HG02943 (cell line): ENCODE data around the gene EOLA1.
"Not testable (repeated sequence)": the region's sequence is repeated elsewhere in the genome, so short reads cannot be mapped to it uniquely, and the experiment has no call there.

Experiments
- ATAC-seq: cut with Tn5 transposase; IDR thresholded peaks from one replicate; pipeline ENCODE4 v1.9.1; 2021; ENCODE audit warnings: mild to moderate bottlenecking, low read depth, moderate library complexity; ENCODE audit not compliant: unreplicated experiment

The EOLA1 gene

DNA sequence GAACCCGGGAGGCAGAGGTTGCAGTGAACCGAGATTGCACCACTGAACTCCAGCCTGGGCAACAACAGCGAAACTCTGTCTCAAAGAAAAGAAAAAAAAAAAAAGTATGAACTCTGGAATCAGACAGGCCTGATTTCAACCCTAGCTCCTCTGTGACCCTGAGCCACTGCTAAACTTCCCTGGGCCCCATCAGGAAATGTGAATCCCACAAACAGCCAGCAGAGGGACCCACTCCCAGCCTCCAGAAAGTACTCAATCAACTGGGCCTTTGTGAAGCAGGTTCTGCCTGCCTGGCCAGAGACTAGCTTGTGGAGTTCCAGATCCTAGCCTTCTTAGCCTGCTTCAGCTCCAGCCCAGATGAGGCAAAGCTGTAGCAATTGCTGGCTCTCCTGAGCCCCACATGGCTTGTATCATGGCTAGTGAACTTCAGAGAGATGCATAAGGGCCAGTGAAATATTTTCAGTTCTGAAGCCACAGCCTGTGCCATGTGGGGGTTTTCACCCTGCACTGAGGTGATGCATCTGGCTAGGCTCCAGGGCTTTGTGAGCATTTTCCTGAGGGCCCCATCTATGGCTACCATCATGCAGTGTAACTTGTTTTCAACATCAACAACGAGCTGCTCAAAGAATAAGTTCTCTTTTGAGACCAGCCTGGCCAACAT lies 28.5 kb upstream of the EOLA1 start:
- peak; percentile 79 for ATAC-seq

DNA sequence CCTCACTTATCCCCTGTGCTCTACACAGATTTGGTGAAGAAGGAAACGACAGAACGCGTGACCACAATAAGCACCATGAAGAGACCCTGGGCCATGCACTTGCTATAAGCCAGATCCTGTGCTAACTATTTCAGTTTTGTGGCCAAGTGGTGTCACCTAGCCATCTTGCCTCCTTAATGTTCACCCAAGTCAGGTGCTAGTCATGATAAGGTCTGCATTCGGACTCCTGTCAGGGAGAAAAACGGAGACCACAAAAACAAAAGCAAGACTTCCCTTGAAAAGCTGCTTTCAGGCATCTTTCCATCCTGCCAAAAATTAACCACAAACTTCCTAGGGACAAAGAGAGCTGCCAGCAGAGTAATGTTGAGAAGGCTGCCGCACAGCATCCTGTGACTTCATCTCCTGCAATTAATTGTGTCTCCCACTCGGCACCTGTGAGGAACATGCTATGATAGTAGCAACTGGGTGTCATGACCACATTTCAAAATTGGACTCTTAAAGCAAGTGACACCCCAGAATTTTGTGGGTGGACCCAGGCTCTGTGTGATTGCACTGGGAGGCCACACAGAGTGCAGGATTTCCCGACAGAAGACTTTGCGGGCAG lies 26.9 kb upstream of the EOLA1 start:
- ATAC-seq, result no peak

DNA sequence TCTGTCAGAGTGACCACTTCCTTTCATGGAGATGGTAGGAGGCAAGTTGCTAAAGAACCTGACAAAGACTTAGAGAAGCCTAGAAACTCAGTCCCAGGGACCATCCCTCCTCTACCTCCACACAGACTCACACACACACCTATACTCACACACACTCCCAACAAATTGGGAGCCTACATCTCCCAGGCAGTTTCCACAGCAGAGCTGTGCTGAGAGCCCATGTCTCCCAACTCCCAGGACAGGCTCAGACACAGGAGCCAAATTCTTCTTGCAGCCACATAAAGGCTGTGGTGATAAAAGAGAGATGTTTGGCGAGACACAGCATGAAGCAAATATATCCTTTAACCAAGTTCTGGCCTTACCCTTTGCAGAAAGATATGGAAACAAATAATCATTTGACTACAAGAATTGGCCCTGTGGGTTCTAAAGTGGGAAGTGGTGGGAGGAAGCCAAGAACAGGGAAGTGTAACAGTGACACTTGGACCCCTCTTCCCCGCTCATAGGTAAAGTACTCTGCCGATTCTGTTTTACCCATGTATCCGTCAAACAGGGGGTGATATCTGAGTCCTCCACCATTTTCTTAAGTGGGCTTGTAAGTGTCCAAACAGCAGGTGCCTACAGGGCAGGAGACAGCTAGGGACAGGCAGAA lies 24.7 kb upstream of the EOLA1 start:
- no peak for ATAC-seq

DNA sequence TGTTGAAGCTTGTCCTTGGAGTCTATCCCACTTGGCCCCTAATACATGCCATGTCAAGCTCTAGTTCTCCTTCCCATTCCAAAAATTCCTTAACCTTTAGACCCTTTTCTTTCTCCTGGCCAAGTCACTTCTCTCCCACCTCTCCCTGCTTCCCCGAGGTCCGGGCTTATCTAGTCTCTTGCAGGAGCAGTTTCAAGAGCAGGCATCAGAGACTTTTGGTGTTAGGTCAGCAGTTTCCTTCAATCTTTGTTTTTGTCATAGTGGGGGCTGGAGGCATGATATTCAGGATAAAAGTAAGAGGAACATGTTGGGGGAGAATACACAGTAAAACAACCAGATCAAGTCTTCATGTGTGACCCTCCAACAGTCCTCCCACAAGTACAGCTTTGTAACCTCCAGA lies 24.2 kb upstream of the EOLA1 start:
- no peak for ATAC-seq

DNA sequence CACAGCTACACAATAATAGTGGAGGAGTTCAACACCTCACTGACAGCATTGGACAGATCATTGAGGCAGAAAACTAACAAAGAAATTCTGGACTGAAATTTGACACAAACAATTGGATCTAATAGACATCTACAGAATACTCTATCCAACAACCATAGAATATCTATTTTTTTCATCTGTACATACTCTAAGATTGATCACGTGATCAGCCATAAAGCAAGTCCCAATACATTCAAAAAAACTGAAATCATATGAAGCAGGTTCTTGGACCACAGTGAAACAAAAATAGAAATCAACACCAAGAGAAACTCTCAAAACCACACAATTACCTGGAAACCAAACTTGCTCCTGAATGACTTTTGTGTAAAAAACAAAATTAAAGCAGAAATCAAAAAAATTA lies 23.5 kb upstream of the EOLA1 start:
- ATAC-seq, result no peak

DNA sequence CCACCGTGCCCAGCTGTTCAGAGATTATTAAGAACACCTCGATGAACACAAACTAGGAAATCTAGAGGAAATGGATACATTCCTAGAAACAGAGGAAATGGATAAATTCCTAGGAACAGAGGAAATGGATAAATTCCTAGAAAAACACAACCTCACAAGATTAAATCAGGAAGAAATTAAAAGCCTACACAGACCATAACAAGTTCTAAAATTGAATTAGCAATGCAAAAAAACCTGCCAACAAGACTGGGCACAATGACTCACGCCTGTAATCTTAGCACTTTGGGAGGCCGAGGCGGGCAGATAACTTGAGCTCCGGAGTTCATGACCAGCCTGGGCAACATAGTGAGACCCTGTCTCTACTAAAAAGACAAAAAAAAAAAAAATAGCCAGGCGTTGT lies 22.6 kb upstream of the EOLA1 start:
- no peak for ATAC-seq

DNA sequence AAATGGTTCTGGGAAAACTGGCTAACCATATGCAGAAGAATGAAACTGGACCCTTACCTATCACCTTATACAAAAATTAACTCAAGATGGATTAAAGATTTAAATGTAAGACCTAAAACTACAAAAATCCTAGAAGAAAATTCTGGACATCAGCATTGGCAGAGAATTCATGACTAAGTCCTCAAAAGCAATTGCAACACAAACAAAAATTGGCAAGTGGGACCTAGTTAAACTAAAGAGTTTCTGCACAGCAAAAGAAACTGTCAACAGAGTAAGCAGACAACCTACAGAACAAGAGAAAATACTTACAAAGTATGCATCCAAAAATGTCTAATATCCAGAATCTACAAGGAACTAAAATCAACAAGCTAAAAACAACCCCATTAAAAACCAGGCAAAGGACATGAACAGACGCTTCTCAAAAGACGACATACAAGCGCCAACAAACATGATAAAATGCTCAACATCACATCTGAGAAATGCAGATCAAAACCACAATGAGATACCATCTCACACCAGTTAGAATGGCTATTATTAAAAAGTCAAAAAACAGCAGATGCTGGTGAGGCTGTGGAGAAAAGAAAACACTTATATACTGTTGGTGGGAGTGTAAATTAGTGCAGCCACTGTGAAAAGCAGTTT lies 20.1 kb upstream of the EOLA1 start:
- ATAC-seq, result not testable (repeated sequence)

DNA sequence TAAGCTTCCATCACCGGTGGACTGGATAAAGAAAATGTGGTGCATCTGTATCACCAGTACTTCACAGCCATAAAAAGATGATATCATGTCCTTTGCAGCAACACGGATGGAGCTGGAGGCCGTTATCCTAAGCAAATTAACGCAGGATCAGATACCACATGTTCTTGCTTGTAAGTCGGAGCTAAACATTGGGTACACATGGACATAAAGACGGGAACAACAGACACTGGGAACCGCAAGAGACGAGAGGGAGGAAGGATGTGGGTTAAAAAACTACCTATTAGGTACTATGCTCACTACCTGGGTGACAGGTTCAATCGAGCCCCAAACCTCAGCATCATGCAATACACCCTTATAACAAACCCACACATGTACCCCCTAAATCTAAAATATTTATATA lies 19.4 kb upstream of the EOLA1 start:
- no peak for ATAC-seq

DNA sequence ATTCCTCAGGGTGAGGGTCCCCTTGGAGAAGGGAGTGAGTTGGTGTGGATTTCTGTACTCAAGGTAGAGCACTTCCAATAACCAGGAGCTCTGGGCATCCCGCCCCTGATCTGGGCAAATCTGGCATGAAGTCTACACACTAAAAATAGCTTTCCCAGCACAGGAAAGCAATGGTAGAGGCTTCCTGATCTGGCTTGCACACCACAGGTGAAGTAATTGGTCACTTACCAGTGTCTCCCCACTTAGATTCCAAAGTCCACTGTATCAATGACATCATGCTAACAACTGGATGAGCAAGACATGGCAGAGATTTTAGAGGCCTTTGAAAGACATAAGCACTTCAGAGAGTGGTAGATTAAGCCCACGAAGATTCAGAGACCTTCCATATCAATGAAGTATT lies 17.9 kb upstream of the EOLA1 start:
- ATAC-seq, result no peak

DNA sequence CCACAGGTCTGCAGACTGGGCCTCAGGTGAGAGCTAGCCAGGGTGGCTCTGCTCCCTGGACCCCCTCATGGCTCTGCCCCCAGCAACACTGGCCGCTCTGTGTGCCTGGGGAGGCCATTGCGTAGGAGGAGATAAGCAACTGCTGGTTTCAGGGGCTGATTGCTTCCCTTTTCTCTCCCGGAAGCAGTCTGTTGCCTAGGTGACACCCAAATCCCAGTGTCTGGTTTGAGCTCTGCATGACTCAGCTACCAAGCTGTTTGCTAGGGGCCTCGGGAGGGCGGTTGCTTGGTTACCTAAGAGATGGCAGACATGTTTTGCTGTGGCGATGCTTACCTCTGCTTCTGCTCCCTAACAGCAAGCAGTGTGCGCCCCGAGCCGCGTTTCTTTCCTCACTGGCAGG lies 15.4 kb upstream of the EOLA1 start:
- ATAC-seq, result peak; percentile 88

DNA sequence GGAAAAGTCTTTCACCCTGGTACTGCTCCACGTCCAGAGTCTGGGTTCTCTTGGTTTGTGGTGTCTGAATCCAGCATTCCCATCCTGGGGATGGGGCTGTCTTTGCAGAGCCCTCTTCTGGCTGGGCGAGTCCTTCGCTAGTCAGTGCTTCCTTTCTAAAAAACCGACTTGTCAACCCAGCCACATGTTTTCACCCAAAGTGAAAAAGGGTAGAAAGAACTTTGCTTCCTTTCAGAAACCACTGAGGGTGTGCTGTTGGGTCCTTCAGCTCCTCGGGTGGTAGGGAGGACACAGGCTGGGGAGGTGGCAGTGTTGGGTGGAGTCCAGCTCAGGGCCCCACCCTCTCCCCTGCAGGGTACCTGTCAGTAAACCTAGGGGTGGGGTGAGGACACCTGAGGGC lies 14.9 kb upstream of the EOLA1 start:
- peak; percentile 56 for ATAC-seq

DNA sequence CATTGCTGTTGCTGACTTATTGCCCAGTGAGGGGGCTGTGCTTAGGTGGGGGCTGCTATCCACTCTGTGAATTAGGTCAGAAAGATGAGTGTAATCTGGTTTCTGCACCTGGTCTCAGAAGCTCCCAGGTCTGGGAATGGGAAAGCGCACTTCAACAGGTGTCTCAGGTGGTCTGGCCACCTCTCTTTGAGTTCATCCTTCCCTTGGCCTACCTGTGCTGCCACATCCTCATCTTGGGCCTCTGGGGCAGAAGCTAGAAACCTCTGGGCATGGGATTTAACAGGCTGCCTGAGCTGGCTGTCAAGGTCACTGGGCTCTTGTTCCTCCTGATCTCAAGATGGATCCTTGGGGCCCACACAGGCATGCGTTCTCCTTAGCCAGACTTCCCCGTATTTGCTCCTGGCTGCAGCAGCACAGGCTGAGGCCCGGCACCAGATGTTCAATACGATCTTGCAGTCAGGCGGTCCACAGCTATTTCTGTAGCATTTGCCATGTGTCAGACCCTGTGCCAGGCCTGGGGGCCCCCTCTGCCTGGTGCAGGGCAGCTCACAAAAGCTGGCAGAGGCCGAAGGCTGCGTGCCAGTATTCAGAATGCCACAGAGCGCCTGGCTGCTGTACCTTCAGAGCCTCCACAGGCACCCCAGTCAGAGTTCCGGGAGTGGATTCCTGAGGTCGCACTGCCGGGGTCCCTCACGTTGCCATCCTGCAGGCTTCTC lies 14.3 kb upstream of the EOLA1 start:
- ATAC-seq, result not testable (repeated sequence)

DNA sequence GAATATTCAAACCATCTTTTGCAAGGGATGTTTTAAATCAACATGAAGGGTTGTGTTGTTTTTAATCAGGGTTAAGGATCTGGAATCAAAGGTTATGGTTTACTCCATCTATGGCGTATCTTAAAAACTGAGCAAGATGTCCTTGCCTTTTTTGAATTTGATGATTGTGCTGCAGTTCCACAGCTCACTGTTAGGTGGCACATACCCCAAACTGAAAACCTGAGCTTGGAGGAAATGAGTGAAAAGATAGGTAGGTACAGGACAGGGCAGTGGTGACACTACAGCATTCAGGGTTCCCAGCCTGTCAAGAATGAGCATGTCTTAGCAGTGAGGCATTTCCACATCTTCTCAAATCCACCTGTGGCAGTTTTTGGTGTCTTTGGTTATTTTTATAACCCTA lies 13.1 kb upstream of the EOLA1 start:
- peak; percentile 38 for ATAC-seq

DNA sequence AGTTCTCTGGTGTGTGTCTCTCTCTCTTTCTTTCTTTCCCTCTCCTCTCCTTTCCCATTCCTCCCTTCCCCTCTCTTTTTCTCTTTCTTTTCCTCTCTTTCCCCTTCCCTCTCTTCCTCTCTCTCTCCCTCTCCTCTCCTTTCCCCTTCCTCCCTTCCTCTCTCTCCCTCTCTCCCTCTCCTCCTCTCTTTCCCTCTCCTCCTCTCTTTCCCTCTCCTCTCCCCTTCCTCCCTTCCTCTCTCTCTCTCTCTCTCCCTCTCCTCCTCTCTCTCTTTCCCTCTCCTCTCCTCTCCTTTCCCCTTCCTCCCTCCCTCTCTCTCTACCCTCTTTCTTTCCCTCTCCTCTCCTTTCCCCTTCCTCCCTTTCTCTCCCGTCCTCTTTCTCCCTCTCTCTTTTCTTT lies 12.4 kb upstream of the EOLA1 start:
- no peak for ATAC-seq

DNA sequence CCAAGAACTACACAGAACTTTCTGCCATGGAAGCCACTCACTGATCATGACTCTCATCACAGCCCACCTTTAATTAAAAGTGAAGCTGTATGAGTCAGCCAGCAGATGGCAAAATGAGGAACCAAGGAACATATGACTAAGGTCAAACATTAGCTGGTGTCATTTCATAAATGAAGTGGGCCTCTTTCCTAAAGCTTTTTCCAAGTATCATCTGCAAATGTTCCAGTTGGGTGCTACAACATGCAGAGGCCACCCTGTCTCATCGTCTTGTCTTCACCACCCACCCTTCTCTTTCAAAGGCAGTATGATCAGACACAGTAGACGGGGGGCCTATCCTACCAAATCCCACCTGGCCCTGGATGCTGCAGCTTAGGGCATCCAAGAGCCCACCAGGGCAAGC lies 9.2 kb upstream of the EOLA1 start:
- ATAC-seq, result peak; percentile 57

DNA sequence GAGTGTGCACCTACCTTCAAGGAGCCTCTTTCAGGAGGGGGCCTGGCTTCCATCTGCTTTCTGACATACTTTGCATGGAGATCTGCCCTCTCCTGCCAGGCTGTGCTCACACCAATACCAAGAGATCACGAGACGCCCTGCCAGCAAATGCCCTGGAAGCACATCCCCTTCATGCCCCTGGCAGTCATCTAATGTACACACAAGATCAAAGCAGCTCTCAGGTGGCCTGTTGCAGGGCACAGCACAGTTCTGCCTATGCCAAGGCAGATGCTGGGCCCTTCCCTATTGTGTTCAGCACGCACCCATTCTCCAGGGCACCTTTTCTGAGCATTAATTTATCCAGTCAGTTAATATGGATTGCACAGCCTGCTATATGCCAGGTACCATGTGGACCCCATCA lies 7.9 kb upstream of the EOLA1 start:
- not testable (repeated sequence) for ATAC-seq

DNA sequence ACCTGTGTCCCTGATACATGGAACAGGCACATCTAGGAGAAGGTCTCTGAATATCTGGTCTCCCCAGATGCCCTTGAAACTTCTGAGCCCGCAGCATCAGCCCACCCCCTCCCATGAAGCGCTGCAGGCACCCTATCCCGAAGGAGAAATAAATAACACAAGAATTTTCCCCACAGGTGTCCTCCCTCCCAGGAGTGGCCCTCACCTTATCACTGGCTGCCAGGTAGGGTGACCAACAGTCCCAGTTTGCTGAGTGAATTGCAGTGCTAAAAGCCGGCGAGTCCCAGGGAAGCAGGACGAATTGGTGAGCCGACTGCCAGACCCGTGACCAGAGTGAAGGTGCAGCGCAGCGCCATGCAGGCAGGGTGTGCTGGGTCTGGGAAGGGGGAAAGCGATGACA lies 6.8 kb upstream of the EOLA1 start:
- not testable (repeated sequence) for ATAC-seq

DNA sequence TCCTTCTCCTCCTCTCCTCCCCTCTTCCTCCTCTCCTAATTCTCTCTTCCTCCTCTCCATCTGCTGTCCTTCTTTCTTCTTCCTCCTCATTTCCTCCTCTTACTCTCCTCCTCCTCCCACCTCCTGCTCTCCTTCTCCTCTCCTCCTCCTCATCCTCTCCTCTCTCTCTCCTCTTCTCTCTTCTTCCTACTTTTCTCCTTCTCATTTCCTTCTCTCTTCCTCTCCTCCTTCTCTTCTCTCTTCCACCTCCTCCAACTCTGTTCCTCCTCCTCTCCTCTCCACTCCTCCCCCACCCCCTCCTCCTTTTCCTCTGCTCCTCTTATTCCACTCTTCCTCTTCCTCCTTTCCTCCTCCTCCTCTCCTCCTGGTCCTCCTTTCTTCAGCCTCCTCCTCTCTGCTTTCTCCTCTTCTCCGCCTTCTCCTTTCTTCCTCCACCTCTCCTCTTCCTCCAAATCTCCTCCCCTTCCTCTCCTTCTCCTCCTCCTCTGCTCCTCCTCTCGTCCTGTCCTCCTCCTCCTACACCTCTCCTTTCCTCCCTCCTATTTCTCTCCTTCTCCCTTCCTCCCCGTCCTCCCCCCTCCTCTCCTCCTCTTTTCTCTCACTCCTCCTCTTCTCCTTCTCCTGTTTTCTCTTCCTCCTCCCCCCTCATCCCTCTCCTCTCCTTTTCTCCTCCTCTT lies 5.7 kb upstream of the EOLA1 start:
- ATAC-seq, result not testable (repeated sequence)

DNA sequence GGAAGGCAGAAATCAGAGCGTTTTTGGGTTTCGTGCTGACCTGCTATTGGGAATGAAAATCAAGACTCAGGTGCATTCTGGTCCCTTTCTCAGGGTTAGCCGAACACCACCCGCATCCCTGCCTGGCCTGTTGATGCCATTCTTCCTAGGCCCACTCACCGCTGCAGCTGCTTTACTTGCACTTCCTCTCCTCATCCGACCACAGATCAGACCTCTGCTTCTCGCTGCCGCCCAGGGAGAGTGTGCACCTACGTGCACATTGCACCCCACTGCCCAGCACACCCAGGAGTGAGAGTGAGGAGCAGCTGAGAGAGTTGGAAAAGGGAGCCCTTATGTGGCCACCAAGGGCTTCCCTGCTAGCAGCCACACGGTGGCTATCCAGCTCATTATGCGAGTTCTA lies 3.3 kb upstream of the EOLA1 start:
- not testable (repeated sequence) for ATAC-seq
